Left colon (tissue), 2 donors: ENCODE measurements around the gene TGOLN2. TPM values are rescaled to one million over a fixed set of nuclear protein-coding genes. Genes with fewer than 3 reads are reported as not detected.
"Not testable (repeated sequence)": the region's sequence is repeated elsewhere in the genome, so short reads cannot be mapped to it uniquely, and the experiment has no call there.

Experiments used
- ATAC-seq: fragments of 200-7000 bp; cut with Tn5 transposase; one replicate; pipeline ENCODE4 v1.9.1; 2020; ENCODE audit warnings: mild to moderate bottlenecking, moderate library complexity
- DNase-seq, 2 donors: peaks; one replicate each; pipeline ENCODE4 v3.0.0-alpha.2; 2020
- intact Hi-C, 2 donors: fragments of 100-400 bp; cut with DNase I in 1 of 2; cut with micrococcal nuclease in 1 of 2; formaldehyde crosslinking; loops; one replicate each; pipeline versions ENCODE4 v1.11.2 to v1.14.0; 2022; cut with DNase I, micrococcal nuclease
- total RNA-seq, 2 donors: library from RNA; stranded (reverse); fragmentation: NEBNext Ultra II Directional; extraction: Animal tissue kit (Norgen Biotek cat#: 25700); gene quantifications; one replicate each; pipeline ENCODE4 v1.2.1, GENCODE V29; 2021
- donor health status: DM: no; HTN: no; CAD: no.
- donor health status: DM: yes; HTN: yes; CAD: no.

The TGOLN2 gene
- total RNA-seq, 2 donors from 2014 or later = 186 to 193 TPM

DNA sequence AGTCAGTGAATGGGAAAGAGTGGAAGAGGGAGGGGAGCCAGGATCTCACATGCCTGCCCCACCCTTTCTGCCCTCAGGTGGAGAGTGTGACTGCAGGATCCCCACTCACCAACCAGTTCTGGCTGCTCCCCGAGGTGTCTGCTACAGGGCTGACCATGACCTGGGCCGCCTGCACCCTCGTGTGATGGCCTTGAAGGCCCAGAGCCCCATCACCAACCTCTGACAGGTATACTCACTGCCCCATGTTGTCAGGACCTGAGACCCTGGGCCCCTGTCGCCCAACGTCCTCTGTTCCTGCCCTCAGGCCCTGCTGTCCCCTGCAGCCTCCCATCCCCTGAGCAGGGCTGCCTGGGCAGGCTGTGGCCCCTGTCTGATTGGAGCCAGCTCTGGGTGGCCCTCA, 11.9 kb downstream of the TGOLN2 start:
- DNase-seq, intact Hi-C loops, ATAC-seq: not testable (repeated sequence)

GRCh38 chr2:85314884-85315242, 12.9 kb downstream of the TGOLN2 start:
- DNase-seq (no peak), ATAC-seq (peak; percentile 71)
- intact Hi-C loops = no loop called here

- no peak for ATAC-seq
- intact Hi-C loops = no loop called here
Observed at GRCh38 chr2:85312404-85312803, 15.4 kb downstream of the TGOLN2 start.

GRCh38 chr2:85310330-85310729, 17.5 kb downstream of the TGOLN2 start:
- no peak for ATAC-seq
- no peak for DNase-seq
- intact Hi-C loops = no loop called here

More at GRCh38 chr2:85312404-85312803, 15.4 kb downstream of the TGOLN2 start:
- no peak for DNase-seq

DNA sequence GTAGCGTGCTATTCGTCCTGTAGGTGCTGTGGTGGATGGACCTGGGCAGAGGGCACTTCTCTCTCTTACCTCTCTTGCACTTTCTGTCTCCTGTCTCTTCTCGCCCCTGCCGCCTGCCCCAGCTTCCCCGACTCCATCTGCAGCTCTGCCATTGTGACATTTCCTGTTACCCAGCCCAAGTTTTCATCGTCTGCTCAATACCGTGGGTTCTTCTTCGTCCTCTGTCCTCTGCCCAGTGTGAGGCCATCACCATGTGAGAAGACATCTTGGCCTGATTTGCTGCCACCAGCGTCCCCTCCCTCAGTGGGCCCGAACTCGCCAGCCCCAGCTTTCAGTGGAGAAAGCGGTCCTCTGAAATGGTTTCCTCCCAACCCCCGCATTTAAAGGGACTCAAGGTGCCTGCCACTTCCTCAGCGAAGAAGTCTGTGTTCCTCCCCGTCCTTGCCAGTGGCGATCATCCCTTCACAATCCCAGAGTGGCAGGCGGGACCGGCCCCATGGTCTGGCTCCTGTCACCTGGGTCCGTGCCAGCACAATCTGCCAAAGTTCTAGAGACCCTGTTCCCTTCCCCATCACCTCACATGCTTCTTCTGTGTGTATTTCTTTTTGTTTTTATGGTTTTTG, 18.0 kb downstream of the TGOLN2 start:
- intact Hi-C loops = no loop called here
- ATAC-seq = no peak
- DNase-seq = no peak

- ATAC-seq (peak; percentile 13), DNase-seq (peak; percentile 69 to 74)
- intact Hi-C loops = no loop called here
Observed at GRCh38 chr2:85308896-85309555, 18.8 kb downstream of the TGOLN2 start.

DNA sequence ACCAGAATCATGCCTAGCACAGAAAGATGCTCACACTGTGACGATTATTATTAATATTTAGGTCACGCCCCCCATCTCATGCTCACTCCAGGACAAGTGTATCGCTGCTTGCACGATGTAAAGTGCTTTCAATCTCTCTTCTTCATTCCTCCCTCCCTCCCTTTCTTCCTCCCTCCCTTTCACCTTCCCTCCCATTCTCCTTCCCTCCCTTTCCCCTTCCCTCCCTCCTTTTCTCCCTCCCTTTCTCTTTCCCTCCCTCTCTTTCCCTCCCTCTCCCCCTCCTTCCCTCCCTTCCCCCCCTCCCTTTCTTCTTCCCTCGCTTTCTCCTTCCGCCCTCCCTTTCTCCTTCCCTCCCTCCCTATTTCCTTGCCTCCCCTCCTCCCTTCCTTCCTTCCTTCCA, 19.6 kb downstream of the TGOLN2 start:
- no peak for DNase-seq
- intact Hi-C loops = no loop called here
- no peak for ATAC-seq

DNA sequence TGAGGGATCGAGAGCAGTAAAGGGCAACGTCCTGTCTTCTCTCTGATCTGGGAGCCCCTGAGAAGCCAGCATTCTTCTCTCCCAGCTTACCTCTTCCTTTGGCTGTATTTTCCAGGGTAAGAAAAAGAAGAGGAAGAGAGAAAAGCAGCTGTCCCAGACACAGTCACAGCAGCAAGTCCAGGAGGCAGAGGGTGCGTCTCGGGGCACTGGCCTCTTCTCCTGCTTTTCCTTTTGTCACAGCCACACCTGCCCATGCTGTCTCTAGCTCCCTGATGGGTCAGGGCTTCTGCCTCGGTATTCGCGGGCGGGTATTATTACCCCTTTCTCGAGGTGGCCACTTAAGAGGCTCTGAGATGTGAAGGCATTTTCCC, 20.3 kb downstream of the TGOLN2 start:
- DNase-seq = peak; percentile 49 to 58
- peak; percentile 69 for ATAC-seq
- intact Hi-C loops = no loop called here

DNA sequence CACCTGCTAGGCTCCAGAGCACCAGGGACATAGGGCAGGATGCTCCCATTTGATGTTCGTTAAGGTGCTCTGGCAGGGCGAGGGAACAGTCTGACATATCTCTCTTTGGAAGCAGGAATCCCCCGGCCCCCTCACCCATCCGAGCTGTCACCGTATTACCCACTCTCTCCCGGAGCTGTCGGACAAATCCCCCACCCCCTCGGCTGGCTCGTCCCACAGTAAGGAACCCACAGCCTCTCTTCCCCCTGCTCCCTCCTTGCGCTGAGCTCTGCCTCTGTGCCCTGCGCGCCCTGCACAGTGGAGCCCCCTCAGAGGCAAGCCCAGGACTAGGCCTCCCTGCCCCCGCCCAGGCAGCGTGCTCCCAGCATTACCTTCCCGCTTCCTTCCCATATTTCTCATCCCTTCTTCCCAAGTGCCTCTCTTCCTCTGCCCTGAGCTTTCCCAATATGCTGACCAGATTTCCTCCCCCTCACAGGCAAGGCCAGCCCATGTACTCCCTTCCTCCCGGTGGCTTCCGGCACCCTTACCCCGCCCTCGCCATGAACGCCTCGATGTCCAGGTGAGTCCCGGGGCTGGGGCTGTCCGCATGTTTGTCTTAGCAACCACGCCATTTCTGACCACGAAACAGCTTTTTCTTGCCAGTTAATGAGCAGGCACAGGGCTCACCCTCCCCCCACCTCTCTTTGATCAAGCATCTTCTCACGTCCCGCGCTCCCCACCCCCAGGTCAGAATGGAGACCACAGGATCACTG, 23.8 kb downstream of the TGOLN2 start:
- DNase-seq (no peak), ATAC-seq (no peak)
- intact Hi-C loops = loop anchor here in 1 of 2 donors (5.0 kb wide), 1 partner anchor 237 kb away; no protein-coding TSS in a partner anchor

GRCh38 chr2:85302121-85302520, 25.7 kb downstream of the TGOLN2 start:
- intact Hi-C loops = loop anchor here in 1 of 2 donors (5.0 kb wide), 1 partner anchor 235 kb away; no protein-coding TSS in a partner anchor
- DNase-seq = no peak
- ATAC-seq = no peak

DNA sequence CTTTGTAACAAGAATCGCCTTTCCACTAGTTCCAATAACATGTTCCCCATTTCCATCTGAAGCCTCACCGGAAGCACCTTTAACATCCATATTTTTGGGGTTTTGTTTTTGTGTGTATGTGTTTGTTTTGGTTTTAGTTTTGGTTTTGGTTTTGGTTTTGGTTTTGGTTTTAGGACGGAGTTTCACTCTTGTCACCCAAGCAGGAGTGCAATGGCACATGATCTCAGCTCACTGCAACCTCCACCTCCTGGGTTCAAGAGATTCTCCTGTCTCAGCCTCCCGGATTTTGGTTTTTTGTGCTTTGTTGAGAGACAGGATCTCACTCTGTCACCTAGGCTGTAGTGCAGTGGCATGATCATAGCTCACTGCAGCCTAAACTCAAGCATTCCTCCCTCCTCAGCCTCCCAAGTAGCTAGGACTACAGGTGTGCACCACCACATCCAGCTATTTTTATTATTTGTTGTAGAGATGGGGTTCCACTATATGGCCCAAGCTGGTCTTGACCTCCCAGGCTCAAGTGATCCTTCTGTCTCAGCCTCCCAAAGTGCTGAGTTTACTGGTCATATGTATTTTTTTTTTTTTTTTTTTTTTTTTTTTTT, 36.3 kb downstream of the TGOLN2 start:
- intact Hi-C loops = no loop called here
- no peak for DNase-seq

DNA sequence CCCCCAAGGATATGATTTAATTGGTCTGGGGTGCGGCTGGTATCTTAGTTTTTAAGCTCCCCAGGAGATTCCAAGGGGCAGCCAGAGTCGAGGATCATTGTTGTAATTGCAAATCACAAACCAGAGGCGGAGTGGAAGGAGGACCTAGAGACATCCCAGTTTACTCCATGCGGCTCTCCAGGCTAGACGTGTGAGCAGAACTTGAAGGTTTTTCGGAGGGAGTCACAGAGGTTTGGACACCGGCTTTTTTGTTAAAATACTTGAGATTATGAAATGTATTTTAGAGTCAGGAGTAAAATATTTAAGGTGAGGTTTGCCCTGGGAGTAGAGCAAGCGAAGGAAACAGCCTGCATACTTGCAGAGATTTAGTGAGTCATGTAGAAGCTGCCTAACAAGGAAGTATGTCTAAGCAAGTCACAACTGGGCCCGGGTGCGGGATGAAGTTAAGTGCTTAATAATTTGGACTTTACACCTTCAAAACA, 39.5 kb downstream of the TGOLN2 start:
- ATAC-seq (peak; percentile 88), DNase-seq (peak; percentile 51 to 53)
- intact Hi-C loops = loop anchor here (5.0 to 10.0 kb wide), 2 partner anchors 156 to 223 kb away; partner anchors contain the start of gene TCF7L1 (in 1 of the 2)

More for the DNA sequence above, 36.3 kb downstream of the TGOLN2 start:
- ATAC-seq = no peak

DNA sequence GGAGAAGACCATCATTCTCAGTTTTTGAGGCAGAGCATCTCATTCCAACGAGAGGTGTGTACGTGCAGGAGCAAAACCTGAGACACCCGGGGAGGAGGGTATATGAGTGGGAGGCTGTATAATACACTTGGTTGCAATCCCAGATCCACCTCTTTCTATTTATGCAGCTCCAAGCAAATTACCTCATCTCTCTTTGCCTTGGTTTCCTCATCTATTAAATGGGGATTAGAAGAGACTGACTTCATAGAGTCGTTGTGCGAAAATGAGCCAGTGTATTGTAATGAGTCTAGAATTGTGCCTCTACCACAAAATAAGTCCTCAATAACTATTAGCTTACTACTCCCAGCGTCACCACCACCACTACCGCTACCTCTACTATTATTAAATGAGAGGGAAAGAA, 40.1 kb downstream of the TGOLN2 start:
- ATAC-seq (no peak), DNase-seq (no peak)
- intact Hi-C loops = loop anchor here (5.0 to 10.0 kb wide), 2 partner anchors 155 to 223 kb away; partner anchors contain the start of gene TCF7L1 (in 1 of the 2)

DNA sequence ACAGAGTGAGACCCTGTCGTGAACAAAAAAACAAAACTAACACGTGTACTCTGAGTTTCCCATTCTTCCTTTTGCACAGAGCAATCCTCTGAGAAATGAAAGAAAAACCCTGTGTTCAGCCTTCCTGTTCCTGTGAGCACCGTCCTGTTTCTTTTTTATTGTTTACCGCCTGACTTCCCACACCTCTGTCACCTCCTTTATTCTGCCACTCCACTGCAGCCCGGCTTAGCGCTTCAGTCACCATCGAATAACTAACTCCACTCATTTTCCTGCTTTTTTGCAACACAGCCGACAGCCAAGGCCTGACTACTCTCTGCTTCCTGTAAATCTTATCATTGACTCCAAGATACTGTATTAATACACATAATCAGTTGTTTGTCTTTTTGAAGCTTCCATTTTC, 40.9 kb downstream of the TGOLN2 start:
- ATAC-seq (no peak), DNase-seq (peak in 1 of 2 donors; percentile 16)
- intact Hi-C loops = loop anchor here (5.0 to 10.0 kb wide), 2 partner anchors 155 to 222 kb away; partner anchors contain the start of gene TCF7L1 (in 1 of the 2)

DNA sequence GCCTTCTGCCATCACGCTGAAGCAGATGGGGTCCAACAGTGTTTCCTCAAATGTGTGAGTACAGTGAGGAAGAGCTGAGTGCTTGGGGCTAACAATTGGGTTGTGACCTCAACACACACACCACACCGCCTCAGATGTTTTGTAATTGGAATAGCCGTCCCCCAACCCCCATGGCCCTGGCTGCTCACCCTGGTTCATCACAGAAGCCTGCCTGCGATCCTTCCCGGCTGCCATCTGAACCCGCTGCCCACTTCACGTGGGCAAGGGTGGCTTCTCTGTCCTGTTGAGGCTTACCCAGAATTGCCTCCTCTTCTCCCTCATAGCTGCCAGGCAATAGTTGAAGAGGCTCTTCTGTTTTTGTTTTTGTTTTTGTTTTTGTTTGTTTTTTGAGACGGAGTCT, 44.1 kb downstream of the TGOLN2 start:
- ATAC-seq = no peak
- peak in 1 of 2 donors; percentile 11 for DNase-seq
- intact Hi-C loops = loop anchor here in 1 of 2 donors (5.0 to 10.0 kb wide), 2 partner anchors 141 to 219 kb away; no protein-coding TSS in a partner anchor

GRCh38 chr2:85282914-85283313, 44.9 kb downstream of the TGOLN2 start:
- DNase-seq (peak in 1 of 2 donors; percentile 8), ATAC-seq (no peak)
- intact Hi-C loops = loop anchor here in 1 of 2 donors (5.0 to 10.0 kb wide), 2 partner anchors 141 to 218 kb away; no protein-coding TSS in a partner anchor

DNA sequence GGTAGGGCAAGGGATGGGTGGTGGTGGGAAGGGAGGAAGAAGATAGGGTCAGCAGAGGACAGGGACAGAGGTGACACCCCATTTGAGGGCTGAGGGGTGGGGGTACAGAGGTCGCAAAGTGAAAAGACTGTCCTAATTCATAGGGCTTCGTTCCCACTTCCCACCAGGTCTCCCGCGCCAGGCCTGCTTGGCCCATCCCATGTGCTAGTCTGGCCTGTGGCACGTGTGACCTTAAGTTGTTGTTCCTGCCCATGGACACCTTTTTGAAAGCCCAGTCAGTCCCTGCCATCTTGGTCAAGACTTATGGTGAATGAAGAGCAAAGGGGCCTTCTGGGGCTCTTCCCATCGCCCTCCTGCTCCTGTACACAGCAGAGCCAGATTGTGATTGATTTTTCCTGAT, 46.2 kb downstream of the TGOLN2 start:
- intact Hi-C loops = loop anchor here in 1 of 2 donors (5.0 to 10.0 kb wide), 2 partner anchors 139 to 217 kb away; no protein-coding TSS in a partner anchor
- DNase-seq (peak in 1 of 2 donors; percentile 12), ATAC-seq (no peak)

- intact Hi-C loops = no loop called here
- ATAC-seq = no peak
- DNase-seq = no peak
Observed at GRCh38 chr2:85278361-85278760, 49.4 kb downstream of the TGOLN2 start.
